OCI-LY1 (cell line): ENCODE measurements around the gene TBXAS1.

ENCODE experiments used
- H2AFZ ChIP-seq: fragments of 200-600 bp; sonication (generic), shearing (Covaris generic); 2 replicates; pipeline ENCODE4 v1.6.0; 2014; ENCODE audit warnings: antibody characterized with exemption, mild to moderate bottlenecking, low read length
- H3F3A ChIP-seq: fragments of 200-600 bp; sonication (generic), shearing (Covaris generic); 2 replicates; pipeline ENCODE4 v1.6.0; 2014; ENCODE audit warnings: mild to moderate bottlenecking, antibody characterized with exemption, low read length, moderate library complexity; ENCODE audit not compliant: insufficient read depth
- H3K27ac ChIP-seq: fragments of 200-600 bp; sonication (generic); 2 replicates; pipeline ENCODE4 v1.5.1; 2014; ENCODE audit warnings: low read length, mixed run types, mild to moderate bottlenecking, low read depth; ENCODE audit not compliant: poor library complexity, severe bottlenecking
- H3K27me3 ChIP-seq: fragments of 200-600 bp; sonication (generic); 2 replicates; pipeline ENCODE4 v1.6.0; 2014; ENCODE audit warnings: antibody characterized with exemption, mild to moderate bottlenecking, low read length, moderate library complexity; ENCODE audit not compliant: insufficient read depth
- H3K36me3 ChIP-seq: fragments of 200-600 bp; sonication (generic); 2 replicates; pipeline ENCODE4 v1.6.1; 2014; ENCODE audit warnings: mild to moderate bottlenecking, antibody characterized with exemption, low read length, moderate library complexity, mixed read lengths; ENCODE audit not compliant: insufficient read depth
- H3K4me1 ChIP-seq: fragments of 200-600 bp; sonication (generic); 2 replicates; pipeline ENCODE4 v1.5.1; 2014; ENCODE audit warnings: mild to moderate bottlenecking, low read length, moderate library complexity; ENCODE audit not compliant: insufficient read depth, severe bottlenecking
- H3K4me2 ChIP-seq: fragments of 200-600 bp; sonication (generic), shearing (Covaris generic); 2 replicates; pipeline ENCODE4 v1.6.1; 2014; ENCODE audit warnings: low read length
- H3K4me3 ChIP-seq: fragments of 200-600 bp; sonication (generic); 2 replicates; pipeline ENCODE4 v1.5.1; 2014; ENCODE audit warnings: low read length, low read depth, mild to moderate bottlenecking, mixed read lengths; ENCODE audit not compliant: poor library complexity, severe bottlenecking
- H3K79me2 ChIP-seq: fragments of 200-600 bp; shearing (Covaris generic); 2 replicates; pipeline ENCODE4 v1.6.1; 2016; ENCODE audit warnings: mixed run types, low read length, mixed read lengths; ENCODE audit not compliant: insufficient read depth
- H3K9ac ChIP-seq: fragments of 200-600 bp; sonication (generic), shearing (Covaris generic); 2 replicates; pipeline ENCODE4 v1.6.1; 2014; ENCODE audit warnings: mild to moderate bottlenecking, low read length, mixed read lengths
- H3K9me2 ChIP-seq: fragments of 200-600 bp; sonication (generic), shearing (Covaris generic); 2 replicates; pipeline ENCODE4 v1.6.1; 2014; ENCODE audit warnings: low read depth, mild to moderate bottlenecking, low read length, mixed read lengths
- H3K9me3 ChIP-seq: fragments of 200-600 bp; shearing (Covaris generic); 2 replicates; pipeline ENCODE4 v1.6.1; 2014; ENCODE audit warnings: low read length, mixed read lengths
- H4K20me1 ChIP-seq: fragments of 200-600 bp; sonication (generic), shearing (Covaris generic); 2 replicates; pipeline ENCODE4 v1.6.0; 2016; ENCODE audit warnings: mild to moderate bottlenecking, low read length; ENCODE audit not compliant: insufficient read depth
- EZH2 ChIP-seq: fragments of 200-600 bp; sonication (generic), shearing (Covaris generic); IDR thresholded peaks from 2 replicates; pipeline ENCODE4 v1.8.0; 2017; ENCODE audit warnings: borderline replicate concordance, mixed run types, mild to moderate bottlenecking, antibody characterized with exemption, low read length, moderate library complexity, mixed read lengths
- TF ChIP-seq, protein P1 (sequence below): fragments of 200-600 bp; sonication (generic), shearing (Covaris generic); IDR thresholded peaks from 2 replicates; pipeline ENCODE4 v1.5.1; 2017; ENCODE audit warnings: mild to moderate bottlenecking, antibody characterized with exemption, low read length, moderate library complexity, mixed read lengths

Gene TBXAS1

DNA sequence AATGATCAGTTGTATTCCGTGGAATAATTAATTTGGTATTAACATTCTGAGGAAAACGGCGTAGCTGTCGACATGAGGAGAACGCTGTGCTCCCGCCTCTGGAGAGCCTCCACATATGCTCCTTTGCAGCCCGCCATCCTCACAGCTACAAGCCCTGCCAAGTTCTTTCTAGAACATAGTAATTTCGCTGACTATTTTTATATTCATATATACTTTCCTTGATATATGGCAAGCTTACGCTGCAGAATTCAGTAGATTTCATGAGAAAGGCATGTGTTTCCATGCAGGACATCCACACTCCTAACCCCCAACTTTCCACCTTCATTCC lies 45.2 kb downstream of the TBXAS1 start:
- H2AFZ ChIP-seq = no peak overlapping the region
- TF ChIP-seq, protein P1, sequence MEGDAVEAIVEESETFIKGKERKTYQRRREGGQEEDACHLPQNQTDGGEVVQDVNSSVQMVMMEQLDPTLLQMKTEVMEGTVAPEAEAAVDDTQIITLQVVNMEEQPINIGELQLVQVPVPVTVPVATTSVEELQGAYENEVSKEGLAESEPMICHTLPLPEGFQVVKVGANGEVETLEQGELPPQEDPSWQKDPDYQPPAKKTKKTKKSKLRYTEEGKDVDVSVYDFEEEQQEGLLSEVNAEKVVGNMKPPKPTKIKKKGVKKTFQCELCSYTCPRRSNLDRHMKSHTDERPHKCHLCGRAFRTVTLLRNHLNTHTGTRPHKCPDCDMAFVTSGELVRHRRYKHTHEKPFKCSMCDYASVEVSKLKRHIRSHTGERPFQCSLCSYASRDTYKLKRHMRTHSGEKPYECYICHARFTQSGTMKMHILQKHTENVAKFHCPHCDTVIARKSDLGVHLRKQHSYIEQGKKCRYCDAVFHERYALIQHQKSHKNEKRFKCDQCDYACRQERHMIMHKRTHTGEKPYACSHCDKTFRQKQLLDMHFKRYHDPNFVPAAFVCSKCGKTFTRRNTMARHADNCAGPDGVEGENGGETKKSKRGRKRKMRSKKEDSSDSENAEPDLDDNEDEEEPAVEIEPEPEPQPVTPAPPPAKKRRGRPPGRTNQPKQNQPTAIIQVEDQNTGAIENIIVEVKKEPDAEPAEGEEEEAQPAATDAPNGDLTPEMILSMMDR = no peak
- TF ChIP-seq EZH2 = no peak
- H3K4me1 ChIP-seq = no peaks in the 10 kb centered on the region
- no peaks in the 10 kb centered on the region for H4K20me1 ChIP-seq
- H3K4me3 ChIP-seq = no peak overlapping the region
- no peaks in the 10 kb centered on the region for H3K9me3 ChIP-seq
- H3K79me2 ChIP-seq = no peaks in the 10 kb centered on the region
- H3K9ac ChIP-seq = no peak overlapping the region
- H3K27ac ChIP-seq = no peak overlapping the region
- no peaks in the 10 kb centered on the region for H3K9me2 ChIP-seq
- H3K36me3 ChIP-seq = no peaks in the 10 kb centered on the region
- no peaks in the 10 kb centered on the region for H3F3A ChIP-seq
- no peak overlapping the region for H3K4me2 ChIP-seq
- no peaks in the 10 kb centered on the region for H3K27me3 ChIP-seq

GRCh38 chr7:139875821-139876241 lies 46.8 kb downstream of the TBXAS1 start:
- Histone ChIP-seq H3K27me3 (no peaks in the 10 kb centered on the region), H3K79me2 (no peaks in the 10 kb centered on the region), H3F3A (no peaks in the 10 kb centered on the region), H3K4me2 (no peak overlapping the region), H3K9ac (no peak overlapping the region), H3K27ac (no peak overlapping the region), H4K20me1 (no peaks in the 10 kb centered on the region), H3K4me1 (no peaks in the 10 kb centered on the region), H2AFZ (no peak overlapping the region), H3K9me2 (no peaks in the 10 kb centered on the region), H3K36me3 (no peaks in the 10 kb centered on the region), H3K4me3 (no peak overlapping the region), H3K9me3 (no peaks in the 10 kb centered on the region)
- TF ChIP-seq EZH2 = no peak
- TF ChIP-seq, protein P1 = no peak

- Histone ChIP-seq H3K27ac (no peak overlapping the region), H3K9ac (no peak overlapping the region), H3K27me3 (no peaks in the 10 kb centered on the region), H3K4me3 (no peak overlapping the region), H3K4me1 (no peaks in the 10 kb centered on the region), H3K4me2 (no peak overlapping the region), H3K9me3 (no peaks in the 10 kb centered on the region), H3K79me2 (no peaks in the 10 kb centered on the region), H3K9me2 (no peaks in the 10 kb centered on the region), H3K36me3 (no peaks in the 10 kb centered on the region), H4K20me1 (no peaks in the 10 kb centered on the region), H2AFZ (no peak overlapping the region), H3F3A (no peaks in the 10 kb centered on the region)
- TF ChIP-seq, protein P1 = no peak
Observed at GRCh38 chr7:139876622-139877283, 47.7 kb downstream of the TBXAS1 start.
